ENCODE results near the gene SLC25A18. TPM values are rescaled to one million over a fixed set of nuclear protein-coding genes. Genes with fewer than 3 reads are reported as not detected.
A peak's percentile ranks its signal among the peaks of the same experiment; 100 is the strongest.

The SLC25A18 gene
- polyA plus RNA-seq, 1 donor (not counting 4 experiments of a cell fraction or from before 2014, with no cell fraction given), result 0.04 TPM

- Histone ChIP-seq H3K4me1 (ENCODE audit: control insufficient read depth, extremely low read depth, insufficient read depth, low read length) (peaks cover 23% of the 10 kb centered on the region), H3K27ac (ENCODE audit: control insufficient read depth, insufficient read depth, low read length) (peak overlapping the region; percentile 89), H3K79me2 (ENCODE audit: control insufficient read depth, insufficient read depth, low read length) (peaks cover 31% of the 10 kb centered on the region), H3K36me3 (ENCODE audit: control insufficient read depth in 2 of 2, extremely low read depth in 1 of 2, insufficient read depth in 2 of 2, low read length in 2 of 2) (no peaks in the 10 kb centered on the region), H2AFZ (ENCODE audit: control insufficient read depth, low read length) (peak overlapping the region; percentile 65), H4K20me1 (ENCODE audit: control insufficient read depth, extremely low read depth, insufficient read depth, low read length) (no peaks in the 10 kb centered on the region), H3K9me1 (ENCODE audit: control insufficient read depth, extremely low read depth, insufficient read depth, low read length) (no peaks in the 10 kb centered on the region), H3K9me3 (ENCODE audit: control insufficient read depth, low read depth, low read length) (no peaks in the 10 kb centered on the region), H3K4me3 (ENCODE audit: control insufficient read depth in 2 of 3, extremely low read depth in 1 of 3, insufficient read depth in 2 of 3, low read depth in 1 of 3, low read length in 3 of 3) (peak overlapping the region; percentile 57 to 95 (median 92)), H3K4me2 (ENCODE audit: control insufficient read depth, extremely low read depth, insufficient read depth, low read depth, low read length) (peak overlapping the region; percentile 86), H3K27me3 (ENCODE audit: control insufficient read depth, extremely low read depth, insufficient read depth, low read length) (no peaks in the 10 kb centered on the region), H3K9ac (ENCODE audit: control insufficient read depth, extremely low read depth, insufficient read depth, low read length) (peak overlapping the region; percentile 99)
- TF ChIP-seq CTCF (optimal IDR thresholded peaks at IDR 0.05 in 1 of 3, IDR thresholded peaks at IDR 0.05 in 1 of 3, conservative IDR thresholded peaks at IDR 0.05 in 1 of 3; ENCODE audit: extremely low read depth in 1 of 3, insufficient read depth in 2 of 3, low read length in 3 of 3) (no peak), EZH2 (IDR thresholded peaks at IDR 0.05; ENCODE audit: low read length) (no peak)
- FAIRE-seq (no peak), DNase-seq (ENCODE audit: low read depth, low spot score) (no peak)
- dilution Hi-C loops (cut with MboI; ENCODE audit: extremely low pct_ligation_motif_present, low sequenced_read_pairs), result no loop called here
Observed at GRCh38 chr22:17637490-17638181, 74.3 kb downstream of the SLC25A18 start.

- peak overlapping the region; percentile 87 for H2AFZ ChIP-seq (ENCODE audit: control insufficient read depth, low read length)
- TF ChIP-seq EZH2 (IDR thresholded peaks at IDR 0.05; ENCODE audit: low read length), result no peak
- TF ChIP-seq CTCF (optimal IDR thresholded peaks at IDR 0.05 in 1 of 3, IDR thresholded peaks at IDR 0.05 in 1 of 3, conservative IDR thresholded peaks at IDR 0.05 in 1 of 3; ENCODE audit: extremely low read depth in 1 of 3, insufficient read depth in 2 of 3, low read length in 3 of 3), result peak; percentile 13 to 33 (median 17)
- peaks cover 26% of the 10 kb centered on the region for H3K4me1 ChIP-seq (ENCODE audit: control insufficient read depth, extremely low read depth, insufficient read depth, low read length)
- H3K27ac ChIP-seq (ENCODE audit: control insufficient read depth, insufficient read depth, low read length), result peak overlapping the region; percentile 89
- H3K4me2 ChIP-seq (ENCODE audit: control insufficient read depth, extremely low read depth, insufficient read depth, low read depth, low read length), result peak overlapping the region; percentile 86
- H3K27me3 ChIP-seq (ENCODE audit: control insufficient read depth, extremely low read depth, insufficient read depth, low read length), result no peaks in the 10 kb centered on the region
- no peaks in the 10 kb centered on the region for H4K20me1 ChIP-seq (ENCODE audit: control insufficient read depth, extremely low read depth, insufficient read depth, low read length)
- no peaks in the 10 kb centered on the region for H3K9me3 ChIP-seq (ENCODE audit: control insufficient read depth, low read depth, low read length)
- no peak for FAIRE-seq
- no peaks in the 10 kb centered on the region for H3K36me3 ChIP-seq (ENCODE audit: control insufficient read depth in 2 of 2, extremely low read depth in 1 of 2, insufficient read depth in 2 of 2, low read length in 2 of 2)
- DNase-seq (ENCODE audit: low read depth, low spot score), result no peak
- dilution Hi-C loops (cut with MboI; ENCODE audit: extremely low pct_ligation_motif_present, low sequenced_read_pairs), result no loop called here
- peaks cover 36% of the 10 kb centered on the region for H3K79me2 ChIP-seq (ENCODE audit: control insufficient read depth, insufficient read depth, low read length)
- H3K9ac ChIP-seq (ENCODE audit: control insufficient read depth, extremely low read depth, insufficient read depth, low read length), result peak overlapping the region; percentile 99
- H3K4me3 ChIP-seq (ENCODE audit: control insufficient read depth in 2 of 3, extremely low read depth in 1 of 3, insufficient read depth in 2 of 3, low read depth in 1 of 3, low read length in 3 of 3), result peak overlapping the region; percentile 57 to 95 (median 92)
- H3K9me1 ChIP-seq (ENCODE audit: control insufficient read depth, extremely low read depth, insufficient read depth, low read length), result no peaks in the 10 kb centered on the region
Observed at GRCh38 chr22:17638182-17638431, 74.8 kb downstream of the SLC25A18 start.
